ENCODE results near the gene CCDC6.
"Not testable (repeated sequence)": the region's sequence is repeated elsewhere in the genome, so short reads cannot be mapped to it uniquely, and the experiment has no call there.

Gene CCDC6

GRCh38 chr10:59880971-59881510 is 25.3 kb downstream of the CCDC6 start:
- DNase-seq (ENCODE audit: low read depth), result no peak

DNA sequence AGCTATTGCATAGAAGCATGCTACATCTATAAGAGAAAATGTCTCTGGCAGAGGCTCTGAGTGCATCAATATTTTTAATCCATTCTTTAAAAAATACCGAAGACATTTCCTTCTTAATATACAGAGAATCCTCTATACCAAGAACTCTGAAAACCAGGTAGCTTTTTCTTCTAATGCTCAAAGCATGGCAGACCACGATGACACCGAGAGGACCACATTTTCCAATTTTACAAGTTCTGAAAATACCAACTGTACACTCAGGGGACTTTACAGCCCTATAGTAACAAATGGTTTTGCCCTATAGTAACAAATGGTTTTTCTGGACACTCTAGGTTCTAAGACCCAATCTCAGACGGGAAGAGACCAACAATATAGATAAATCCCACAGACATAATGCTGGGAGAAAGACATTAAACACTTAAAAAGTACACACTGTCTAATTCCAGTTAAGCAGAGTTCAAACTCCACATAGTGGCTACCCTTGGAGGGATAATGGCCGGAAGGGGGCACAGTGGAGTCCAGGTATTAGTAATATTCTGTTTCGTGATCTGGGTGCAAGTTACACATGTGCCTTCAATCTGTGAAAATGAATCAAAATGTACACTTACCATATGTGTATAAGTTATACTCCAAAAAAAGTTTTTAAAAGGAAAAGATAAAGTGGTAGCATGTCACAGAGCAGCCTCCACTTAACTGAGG is 26.2 kb downstream of the CCDC6 start:
- DNase-seq (ENCODE audit: low read depth), result no peak

DNA sequence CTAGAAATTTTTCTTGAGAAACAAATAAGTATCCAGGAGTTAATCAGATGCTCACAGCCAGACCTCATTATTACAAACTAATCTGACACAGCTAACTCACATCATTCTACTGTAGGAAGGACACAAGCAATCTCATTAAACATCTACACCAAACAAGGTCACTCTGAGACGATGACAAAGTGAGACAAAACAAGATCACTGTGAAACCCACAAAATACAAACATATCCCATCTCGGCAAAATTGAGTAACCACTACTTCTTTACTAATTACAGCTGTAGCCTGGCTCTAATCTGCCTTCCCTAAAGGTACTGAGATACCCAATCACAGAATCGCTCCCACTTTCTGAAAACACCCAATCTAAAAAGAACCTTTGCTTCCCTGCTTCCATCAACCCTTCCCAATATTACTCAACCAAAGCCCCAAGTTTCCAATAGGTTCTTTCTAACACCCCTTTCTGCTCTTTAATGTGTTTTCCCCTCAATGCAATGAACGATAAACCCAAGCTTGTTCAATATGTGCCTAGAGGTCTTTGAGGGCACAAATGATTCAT is 26.9 kb downstream of the CCDC6 start:
- no peak for DNase-seq (ENCODE audit: low read depth)

DNA sequence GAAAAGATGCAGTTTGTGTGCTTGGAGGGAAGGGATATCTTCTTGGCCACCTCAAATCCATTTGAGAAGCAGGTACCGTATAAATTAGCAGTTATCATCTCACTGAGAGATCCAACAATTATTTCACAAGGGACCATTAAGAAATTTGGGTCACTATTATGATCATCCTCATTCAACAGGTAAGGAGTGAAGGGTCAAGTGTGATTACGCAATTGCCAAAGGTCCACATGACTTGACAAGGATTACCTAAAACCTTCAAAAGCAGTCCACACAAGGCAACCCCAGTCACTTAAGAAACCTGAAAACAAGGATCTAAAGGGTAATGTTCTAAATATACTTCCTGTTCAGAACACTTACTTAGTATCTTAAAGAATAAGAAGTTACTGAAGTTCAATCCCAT is 27.4 kb downstream of the CCDC6 start:
- DNase-seq (ENCODE audit: low read depth), result no peak

- no peak for DNase-seq (ENCODE audit: low read depth)
Observed at GRCh38 chr10:59878289-59878688, 28.1 kb downstream of the CCDC6 start.

DNA sequence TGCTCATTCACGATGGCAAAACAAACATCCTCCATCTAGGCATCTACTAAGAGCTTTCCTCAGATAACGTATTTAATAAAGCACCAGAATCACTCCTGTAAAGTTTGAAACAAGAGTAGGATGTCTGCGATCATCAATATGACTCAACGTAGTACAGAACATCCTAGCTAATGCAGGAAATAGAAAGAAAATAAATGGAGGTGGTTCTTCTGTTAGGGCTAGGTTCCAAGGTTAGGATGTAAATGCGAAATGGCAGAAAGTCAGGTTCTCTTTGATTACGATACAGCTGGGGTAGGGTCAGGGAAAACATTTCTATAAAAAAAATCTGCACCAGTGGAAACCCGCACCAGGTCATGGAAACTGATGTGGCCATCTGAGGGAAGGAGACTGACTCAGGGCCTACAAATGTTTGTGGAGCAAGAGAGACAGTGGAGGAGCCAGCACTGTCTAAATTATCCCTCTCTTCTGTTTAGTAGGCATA is 29.1 kb downstream of the CCDC6 start:
- peak; percentile 50 for DNase-seq (ENCODE audit: low read depth)

DNA sequence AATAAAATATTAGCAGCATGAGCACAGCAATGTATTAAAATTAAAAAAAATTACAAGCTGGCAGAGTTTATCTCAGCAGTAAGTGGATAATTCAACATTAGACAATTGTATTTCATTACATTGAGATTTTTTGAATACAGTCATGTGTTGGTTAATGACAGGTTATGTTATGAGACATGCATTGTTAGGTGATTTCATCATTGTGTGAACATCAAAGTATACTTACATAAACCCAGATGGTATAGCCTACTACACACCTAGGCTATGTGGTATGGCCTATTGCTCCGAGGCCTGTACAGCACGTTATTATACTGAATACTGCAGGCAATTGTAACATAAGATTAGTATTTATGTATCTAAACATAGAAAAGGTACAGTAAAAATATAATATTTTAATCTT is 29.7 kb downstream of the CCDC6 start:
- DNase-seq (ENCODE audit: low read depth), result no peak

- not testable (repeated sequence) for DNase-seq (ENCODE audit: low read depth)
Observed at GRCh38 chr10:59876208-59876607, 30.1 kb downstream of the CCDC6 start.

GRCh38 chr10:59873896-59874295 is 32.5 kb downstream of the CCDC6 start:
- no peak for DNase-seq (ENCODE audit: low read depth)

DNA sequence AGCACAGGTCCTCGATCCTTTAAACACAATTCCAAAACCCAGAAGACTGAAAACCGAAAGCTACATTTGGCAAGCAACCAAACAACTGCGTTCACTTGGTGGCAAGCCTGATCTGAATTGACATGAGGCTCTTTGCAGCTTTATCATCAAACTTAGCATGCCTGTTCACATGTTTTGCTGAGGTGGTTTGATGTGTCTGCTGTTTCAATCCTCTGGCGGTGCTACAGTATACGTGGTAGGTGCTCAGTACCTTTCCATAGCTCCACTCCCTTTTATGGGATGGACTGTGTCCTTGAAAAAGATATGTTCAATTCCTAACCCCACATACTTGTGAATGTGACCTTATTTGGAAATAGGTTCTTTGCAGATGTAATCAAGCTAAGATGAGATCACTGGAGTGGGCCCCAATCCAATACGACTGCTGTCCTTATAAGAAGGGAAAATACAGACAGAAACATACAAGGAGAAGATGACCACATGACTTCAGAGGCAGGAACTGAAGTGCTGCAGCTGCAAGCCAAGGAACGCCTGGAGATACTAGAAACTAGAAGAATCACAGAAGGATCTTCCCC is 33.4 kb downstream of the CCDC6 start:
- DNase-seq (ENCODE audit: low read depth), result peak; percentile 94

GRCh38 chr10:59870152-59870551 is 36.2 kb downstream of the CCDC6 start:
- DNase-seq (ENCODE audit: low read depth), result no peak

- no peak for DNase-seq (ENCODE audit: low read depth)
Observed at GRCh38 chr10:59869594-59869940, 36.8 kb downstream of the CCDC6 start.

GRCh38 chr10:59868696-59869593 is 37.4 kb downstream of the CCDC6 start:
- DNase-seq (ENCODE audit: low read depth), result no peak

GRCh38 chr10:59867590-59867989 is 38.8 kb downstream of the CCDC6 start:
- DNase-seq (ENCODE audit: low read depth), result no peak

DNA sequence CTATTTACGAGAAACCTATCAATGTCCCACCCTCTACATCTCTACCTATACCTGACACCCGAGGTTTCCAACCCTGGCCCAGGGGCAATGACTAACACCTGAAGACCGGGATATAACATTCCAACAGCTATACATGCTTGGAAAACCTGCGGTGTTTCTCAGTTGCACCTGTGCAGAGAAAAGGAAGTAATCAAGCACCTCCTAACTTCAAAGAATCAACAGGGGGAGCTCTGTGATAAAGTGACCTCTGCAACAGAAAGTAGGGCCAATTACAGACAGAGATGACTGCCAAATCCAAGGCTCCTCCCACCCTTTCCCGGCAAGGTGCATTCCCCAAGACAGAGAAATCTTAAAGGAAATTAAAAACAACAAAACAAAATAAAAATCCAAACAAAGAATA is 41.3 kb downstream of the CCDC6 start:
- DNase-seq (ENCODE audit: low read depth), result peak; percentile 31

DNA sequence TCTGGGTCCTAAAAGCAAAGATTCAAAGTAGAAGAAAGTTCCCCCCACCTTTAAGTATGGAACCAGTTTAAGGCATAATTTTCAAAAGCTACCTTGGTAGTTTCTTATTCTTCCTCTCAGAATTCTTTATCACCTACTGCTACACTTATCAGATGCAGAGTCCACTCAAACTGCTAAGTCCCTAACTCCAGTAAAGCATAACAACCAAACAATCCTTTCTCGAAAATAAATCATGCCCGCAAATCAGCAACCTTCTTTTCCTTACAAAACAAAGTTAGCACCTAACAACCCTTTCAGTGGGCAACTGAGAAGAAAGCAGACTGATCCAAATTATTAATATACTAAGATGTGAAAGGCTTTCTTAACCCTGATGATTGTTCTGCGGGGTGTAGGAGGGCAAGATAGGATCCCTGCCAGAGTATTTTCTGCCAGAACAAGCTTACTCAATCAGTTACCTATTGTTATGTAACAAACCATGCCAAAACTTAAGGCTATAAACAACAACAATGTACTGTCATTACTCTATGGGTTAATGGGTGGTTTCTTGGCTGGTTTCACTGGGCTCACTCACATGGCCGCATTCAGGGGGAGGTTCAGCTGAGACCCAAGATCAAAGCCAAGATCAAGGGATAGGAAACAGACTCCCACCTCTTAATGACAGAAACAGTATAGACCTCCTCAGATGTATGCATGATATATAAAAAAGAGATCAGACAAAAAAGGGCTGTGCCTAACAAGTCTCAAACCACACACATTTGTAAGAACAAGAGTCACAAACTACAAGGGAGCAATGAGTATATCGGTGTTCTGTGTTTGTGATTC is 42.0 kb downstream of the CCDC6 start:
- no peak for DNase-seq (ENCODE audit: low read depth)

- DNase-seq (ENCODE audit: low read depth), result no peak
Observed at GRCh38 chr10:59859570-59859969, 46.8 kb downstream of the CCDC6 start.

DNA sequence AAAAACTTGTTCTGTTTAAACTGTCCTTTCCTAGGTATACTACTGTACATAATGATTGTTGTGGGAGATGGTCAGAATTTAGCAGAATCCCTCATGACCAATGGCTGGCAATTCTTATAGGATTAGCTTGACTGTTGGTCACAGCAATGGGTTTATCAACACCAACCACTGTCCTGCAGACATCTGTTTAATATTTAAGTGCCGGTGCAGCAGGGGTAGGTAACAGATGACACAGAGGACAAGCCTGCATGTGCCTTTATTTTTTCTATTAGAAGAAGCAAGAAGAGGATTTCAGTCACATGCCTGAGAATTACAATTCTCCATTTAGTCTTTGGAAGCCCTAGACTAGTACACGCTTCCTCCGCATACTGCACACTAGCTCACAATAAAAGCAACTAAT is 48.4 kb downstream of the CCDC6 start:
- DNase-seq (ENCODE audit: low read depth), result no peak

- DNase-seq (ENCODE audit: low read depth), result peak; percentile 69
Observed at GRCh38 chr10:59857049-59857448, 49.3 kb downstream of the CCDC6 start.

GRCh38 chr10:59856104-59856503 is 50.3 kb downstream of the CCDC6 start:
- DNase-seq (ENCODE audit: low read depth), result no peak

- DNase-seq (ENCODE audit: low read depth), result no peak
Observed at GRCh38 chr10:59854571-59854970, 51.8 kb downstream of the CCDC6 start.

GRCh38 chr10:59852670-59853069 is 53.7 kb downstream of the CCDC6 start:
- DNase-seq (ENCODE audit: low read depth), result no peak
